ENCODE data around the gene RAB6B. TPM values are rescaled to one million over a fixed set of nuclear protein-coding genes. Genes with fewer than 3 reads are reported as not detected.

RAB6B gene
- polyA plus RNA-seq, 1 donor from 2014 or later = 57.5 TPM

DNA sequence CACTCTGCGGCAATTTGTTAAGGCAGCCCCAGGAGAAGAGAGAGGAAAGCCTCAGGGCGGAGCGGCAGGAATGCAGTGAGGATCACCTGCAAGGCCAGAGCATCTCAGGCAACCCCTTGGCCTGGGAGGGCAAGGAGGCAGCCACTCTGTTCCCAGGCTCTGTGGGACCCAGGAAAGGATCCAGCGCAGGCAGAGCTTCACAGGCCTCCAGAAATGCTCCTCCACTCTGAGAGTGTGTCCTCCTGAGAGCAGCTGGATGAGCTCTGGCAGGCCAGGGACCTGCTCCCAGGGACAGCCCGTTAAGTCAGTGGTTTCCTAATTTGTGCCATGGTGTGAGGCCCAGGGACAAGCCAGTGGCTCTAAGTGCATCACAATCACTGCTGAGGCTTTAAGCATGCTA is 35.2 kb downstream of the RAB6B start:
- Histone ChIP-seq H4K20me1 (ENCODE audit: insufficient read depth) (no peaks in the 10 kb centered on the region), H3K9me2 (ENCODE audit: insufficient read depth, low read length) (no peaks in the 10 kb centered on the region), H3K9ac (ENCODE audit: low read length) (no peak overlapping the region), H3K36me3 (ENCODE audit: insufficient read depth, low read length) (no peaks in the 10 kb centered on the region), H3K27me3 (ENCODE audit: insufficient read depth, low read depth, low read length) (no peaks in the 10 kb centered on the region), H3F3A (ENCODE audit: insufficient read depth, low read length, poor library complexity, severe bottlenecking) (no peaks in the 10 kb centered on the region), H3K27ac (ENCODE audit: low read length) (no peak overlapping the region), H2AFZ (ENCODE audit: low read depth, low read length) (no peak overlapping the region), H3K4me3 (ENCODE audit: low read length) (no peak overlapping the region), H3K9me3 (ENCODE audit: low read length) (no peaks in the 10 kb centered on the region), H3K79me2 (replicated peaks; ENCODE audit: insufficient read depth, low read length) (no peaks in the 10 kb centered on the region), H3K4me2 (ENCODE audit: low read length) (no peak overlapping the region)
- TF ChIP-seq RAD21 (conservative IDR thresholded peaks at IDR 0.05) (no peak), CTCF (IDR thresholded peaks at IDR 0.05; ENCODE audit: poor library complexity, severe bottlenecking) (no peak), MXI1 (conservative IDR thresholded peaks at IDR 0.05; ENCODE audit: poor library complexity, severe bottlenecking) (no peak), EP300 (conservative IDR thresholded peaks at IDR 0.05; ENCODE audit: poor library complexity, severe bottlenecking) (no peak), EZH2 (IDR thresholded peaks at IDR 0.05; ENCODE audit: borderline replicate concordance, insufficient read depth, low read length, poor library complexity, severe bottlenecking) (no peak), SMC3 (conservative IDR thresholded peaks at IDR 0.05; ENCODE audit: poor library complexity) (no peak), TAF1 (IDR thresholded peaks at IDR 0.05; ENCODE audit: low read depth) (no peak), POLR2AphosphoS5 (IDR thresholded peaks at IDR 0.05) (no peak), REST (IDR thresholded peaks at IDR 0.05; ENCODE audit: borderline replicate concordance) (no peak)

GRCh38 chr3:133859381-133860234 is 36.1 kb downstream of the RAB6B start:
- TF ChIP-seq SMC3 (conservative IDR thresholded peaks at IDR 0.05; ENCODE audit: poor library complexity) (no peak), EP300 (conservative IDR thresholded peaks at IDR 0.05; ENCODE audit: poor library complexity, severe bottlenecking) (no peak), TAF1 (IDR thresholded peaks at IDR 0.05; ENCODE audit: low read depth) (no peak), CTCF (IDR thresholded peaks at IDR 0.05; ENCODE audit: poor library complexity, severe bottlenecking) (no peak), EZH2 (IDR thresholded peaks at IDR 0.05; ENCODE audit: borderline replicate concordance, insufficient read depth, low read length, poor library complexity, severe bottlenecking) (no peak), REST (IDR thresholded peaks at IDR 0.05; ENCODE audit: borderline replicate concordance) (no peak), MXI1 (conservative IDR thresholded peaks at IDR 0.05; ENCODE audit: poor library complexity, severe bottlenecking) (no peak), POLR2AphosphoS5 (IDR thresholded peaks at IDR 0.05) (no peak), RAD21 (conservative IDR thresholded peaks at IDR 0.05) (no peak)
- Histone ChIP-seq H3K4me2 (ENCODE audit: low read length) (no peak overlapping the region), H3K27me3 (ENCODE audit: insufficient read depth, low read depth, low read length) (no peaks in the 10 kb centered on the region), H3K79me2 (replicated peaks; ENCODE audit: insufficient read depth, low read length) (no peaks in the 10 kb centered on the region), H3K9me3 (ENCODE audit: low read length) (no peaks in the 10 kb centered on the region), H3K36me3 (ENCODE audit: insufficient read depth, low read length) (no peaks in the 10 kb centered on the region), H3K4me3 (ENCODE audit: low read length) (no peak overlapping the region), H3K9ac (ENCODE audit: low read length) (no peak overlapping the region), H3F3A (ENCODE audit: insufficient read depth, low read length, poor library complexity, severe bottlenecking) (no peaks in the 10 kb centered on the region), H3K9me2 (ENCODE audit: insufficient read depth, low read length) (no peaks in the 10 kb centered on the region), H4K20me1 (ENCODE audit: insufficient read depth) (no peaks in the 10 kb centered on the region), H2AFZ (ENCODE audit: low read depth, low read length) (no peak overlapping the region), H3K27ac (ENCODE audit: low read length) (no peak overlapping the region)
